OCI-LY1 (cell line): ENCODE results near the gene CTIF.

ENCODE experiments used
- EZH2 ChIP-seq: fragments of 200-600 bp; sonication (generic), shearing (Covaris generic); IDR thresholded peaks from 2 replicates; pipeline ENCODE4 v1.8.0; 2017; ENCODE audit warnings: borderline replicate concordance, mixed run types, mild to moderate bottlenecking, antibody characterized with exemption, low read length, moderate library complexity, mixed read lengths
- TF ChIP-seq, protein P1 (sequence below): fragments of 200-600 bp; sonication (generic), shearing (Covaris generic); IDR thresholded peaks from 2 replicates; pipeline ENCODE4 v1.5.1; 2017; ENCODE audit warnings: mild to moderate bottlenecking, antibody characterized with exemption, low read length, moderate library complexity, mixed read lengths

DNA sequence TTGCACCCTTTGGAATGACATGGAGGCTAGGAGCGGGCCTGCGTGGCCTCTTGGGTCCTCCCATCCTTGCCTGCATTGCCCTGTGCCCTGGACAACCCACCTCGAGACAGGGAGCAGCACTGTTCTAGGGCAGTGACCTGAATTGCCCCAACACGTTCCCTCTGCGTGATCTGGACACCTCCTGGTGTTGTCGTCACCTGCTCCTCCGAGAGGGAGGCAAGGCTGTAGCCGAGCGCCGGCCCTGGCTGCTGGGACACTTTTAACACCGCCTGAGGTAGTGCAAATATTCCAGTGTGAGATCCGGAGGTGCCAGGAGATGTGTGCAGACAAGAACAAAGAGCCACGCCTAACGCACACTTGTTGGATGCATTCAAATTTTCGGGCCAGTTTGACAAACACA, 280.4 kb downstream of the CTIF start:
- TF ChIP-seq, protein P1, sequence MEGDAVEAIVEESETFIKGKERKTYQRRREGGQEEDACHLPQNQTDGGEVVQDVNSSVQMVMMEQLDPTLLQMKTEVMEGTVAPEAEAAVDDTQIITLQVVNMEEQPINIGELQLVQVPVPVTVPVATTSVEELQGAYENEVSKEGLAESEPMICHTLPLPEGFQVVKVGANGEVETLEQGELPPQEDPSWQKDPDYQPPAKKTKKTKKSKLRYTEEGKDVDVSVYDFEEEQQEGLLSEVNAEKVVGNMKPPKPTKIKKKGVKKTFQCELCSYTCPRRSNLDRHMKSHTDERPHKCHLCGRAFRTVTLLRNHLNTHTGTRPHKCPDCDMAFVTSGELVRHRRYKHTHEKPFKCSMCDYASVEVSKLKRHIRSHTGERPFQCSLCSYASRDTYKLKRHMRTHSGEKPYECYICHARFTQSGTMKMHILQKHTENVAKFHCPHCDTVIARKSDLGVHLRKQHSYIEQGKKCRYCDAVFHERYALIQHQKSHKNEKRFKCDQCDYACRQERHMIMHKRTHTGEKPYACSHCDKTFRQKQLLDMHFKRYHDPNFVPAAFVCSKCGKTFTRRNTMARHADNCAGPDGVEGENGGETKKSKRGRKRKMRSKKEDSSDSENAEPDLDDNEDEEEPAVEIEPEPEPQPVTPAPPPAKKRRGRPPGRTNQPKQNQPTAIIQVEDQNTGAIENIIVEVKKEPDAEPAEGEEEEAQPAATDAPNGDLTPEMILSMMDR, result no peak
- TF ChIP-seq EZH2, result no peak
